ENCODE data around the gene EN1. TPM values are rescaled to one million over a fixed set of nuclear protein-coding genes. Genes with fewer than 3 reads are reported as not detected.

EN1 gene
- total and polyA plus RNA-seq, 2 of the 13 experiments (the other 11 are each of a cell fraction or from before 2014, with no cell fraction given) = not detected

DNA sequence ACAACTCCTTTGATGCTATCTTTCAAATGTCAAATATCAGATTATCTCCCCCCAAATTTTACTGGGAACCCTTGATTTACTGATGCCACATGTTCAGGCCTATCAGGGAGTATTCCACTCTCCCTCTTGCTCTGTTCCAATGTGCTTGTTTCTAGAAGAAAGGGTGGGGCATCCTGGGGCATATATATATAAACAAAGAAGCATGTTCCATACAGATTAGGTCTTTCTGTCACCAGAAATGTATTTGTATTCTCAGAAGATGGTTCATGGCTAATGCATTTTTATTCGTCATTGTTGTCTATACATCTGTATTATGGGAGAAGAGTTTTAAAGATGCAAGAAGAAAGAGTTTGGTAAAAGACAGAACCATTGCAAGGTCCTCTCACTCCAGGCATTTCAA is 24.9 kb downstream of the EN1 start (continued):
- TF ChIP-seq, protein P1, sequence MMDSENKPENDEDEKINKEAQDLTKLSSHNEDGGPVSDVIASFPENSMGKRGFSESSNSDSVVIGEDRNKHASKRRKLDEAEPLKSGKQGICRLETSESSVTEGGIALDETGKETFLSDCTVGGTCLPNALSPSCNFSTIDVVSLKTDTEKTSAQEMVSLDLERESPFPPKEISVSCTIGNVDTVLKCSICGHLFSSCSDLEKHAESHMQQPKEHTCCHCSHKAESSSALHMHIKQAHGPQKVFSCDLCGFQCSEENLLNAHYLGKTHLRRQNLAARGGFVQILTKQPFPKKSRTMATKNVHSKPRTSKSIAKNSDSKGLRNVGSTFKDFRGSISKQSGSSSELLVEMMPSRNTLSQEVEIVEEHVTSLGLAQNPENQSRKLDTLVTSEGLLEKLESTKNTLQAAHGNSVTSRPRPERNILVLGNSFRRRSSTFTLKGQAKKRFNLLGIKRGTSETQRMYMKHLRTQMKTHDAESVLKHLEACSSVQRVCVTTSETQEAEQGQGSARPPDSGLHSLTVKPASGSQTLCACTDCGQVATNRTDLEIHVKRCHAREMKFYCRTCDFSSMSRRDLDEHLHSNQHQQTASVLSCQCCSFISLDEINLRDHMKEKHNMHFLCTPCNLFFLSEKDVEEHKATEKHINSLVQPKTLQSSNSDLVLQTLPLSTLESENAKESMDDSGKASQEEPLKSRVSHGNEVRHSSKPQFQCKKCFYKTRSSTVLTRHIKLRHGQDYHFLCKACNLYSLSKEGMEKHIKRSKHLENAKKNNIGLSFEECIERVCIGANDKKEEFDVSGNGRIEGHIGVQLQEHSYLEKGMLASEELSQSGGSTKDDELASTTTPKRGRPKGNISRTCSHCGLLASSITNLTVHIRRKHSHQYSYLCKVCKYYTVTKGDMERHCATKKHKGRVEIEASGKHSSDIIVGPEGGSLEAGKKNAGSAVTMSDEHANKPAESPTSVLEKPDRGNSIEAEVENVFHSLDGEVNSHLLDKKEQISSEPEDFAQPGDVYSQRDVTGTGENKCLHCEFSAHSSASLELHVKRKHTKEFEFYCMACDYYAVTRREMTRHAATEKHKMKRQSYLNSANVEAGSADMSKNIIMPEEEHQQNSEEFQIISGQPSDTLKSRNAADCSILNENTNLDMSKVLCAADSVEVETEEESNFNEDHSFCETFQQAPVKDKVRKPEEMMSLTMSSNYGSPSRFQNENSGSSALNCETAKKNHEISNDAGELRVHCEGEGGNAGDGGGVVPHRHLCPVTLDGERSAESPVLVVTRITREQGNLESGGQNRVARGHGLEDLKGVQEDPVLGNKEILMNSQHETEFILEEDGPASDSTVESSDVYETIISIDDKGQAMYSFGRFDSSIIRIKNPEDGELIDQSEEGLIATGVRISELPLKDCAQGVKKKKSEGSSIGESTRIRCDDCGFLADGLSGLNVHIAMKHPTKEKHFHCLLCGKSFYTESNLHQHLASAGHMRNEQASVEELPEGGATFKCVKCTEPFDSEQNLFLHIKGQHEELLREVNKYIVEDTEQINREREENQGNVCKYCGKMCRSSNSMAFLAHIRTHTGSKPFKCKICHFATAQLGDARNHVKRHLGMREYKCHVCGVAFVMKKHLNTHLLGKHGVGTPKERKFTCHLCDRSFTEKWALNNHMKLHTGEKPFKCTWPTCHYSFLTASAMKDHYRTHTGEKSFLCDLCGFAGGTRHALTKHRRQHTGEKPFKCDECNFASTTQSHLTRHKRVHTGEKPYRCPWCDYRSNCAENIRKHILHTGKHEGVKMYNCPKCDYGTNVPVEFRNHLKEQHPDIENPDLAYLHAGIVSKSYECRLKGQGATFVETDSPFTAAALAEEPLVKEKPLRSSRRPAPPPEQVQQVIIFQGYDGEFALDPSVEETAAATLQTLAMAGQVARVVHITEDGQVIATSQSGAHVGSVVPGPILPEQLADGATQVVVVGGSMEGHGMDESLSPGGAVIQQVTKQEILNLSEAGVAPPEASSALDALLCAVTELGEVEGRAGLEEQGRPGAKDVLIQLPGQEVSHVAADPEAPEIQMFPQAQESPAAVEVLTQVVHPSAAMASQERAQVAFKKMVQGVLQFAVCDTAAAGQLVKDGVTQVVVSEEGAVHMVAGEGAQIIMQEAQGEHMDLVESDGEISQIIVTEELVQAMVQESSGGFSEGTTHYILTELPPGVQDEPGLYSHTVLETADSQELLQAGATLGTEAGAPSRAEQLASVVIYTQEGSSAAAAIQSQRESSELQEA (CRISPR knock-in tag; IDR thresholded peaks at IDR 0.05; ENCODE audit: not compliant biosample characterization) = no peak
- TF ChIP-seq, protein P2, sequence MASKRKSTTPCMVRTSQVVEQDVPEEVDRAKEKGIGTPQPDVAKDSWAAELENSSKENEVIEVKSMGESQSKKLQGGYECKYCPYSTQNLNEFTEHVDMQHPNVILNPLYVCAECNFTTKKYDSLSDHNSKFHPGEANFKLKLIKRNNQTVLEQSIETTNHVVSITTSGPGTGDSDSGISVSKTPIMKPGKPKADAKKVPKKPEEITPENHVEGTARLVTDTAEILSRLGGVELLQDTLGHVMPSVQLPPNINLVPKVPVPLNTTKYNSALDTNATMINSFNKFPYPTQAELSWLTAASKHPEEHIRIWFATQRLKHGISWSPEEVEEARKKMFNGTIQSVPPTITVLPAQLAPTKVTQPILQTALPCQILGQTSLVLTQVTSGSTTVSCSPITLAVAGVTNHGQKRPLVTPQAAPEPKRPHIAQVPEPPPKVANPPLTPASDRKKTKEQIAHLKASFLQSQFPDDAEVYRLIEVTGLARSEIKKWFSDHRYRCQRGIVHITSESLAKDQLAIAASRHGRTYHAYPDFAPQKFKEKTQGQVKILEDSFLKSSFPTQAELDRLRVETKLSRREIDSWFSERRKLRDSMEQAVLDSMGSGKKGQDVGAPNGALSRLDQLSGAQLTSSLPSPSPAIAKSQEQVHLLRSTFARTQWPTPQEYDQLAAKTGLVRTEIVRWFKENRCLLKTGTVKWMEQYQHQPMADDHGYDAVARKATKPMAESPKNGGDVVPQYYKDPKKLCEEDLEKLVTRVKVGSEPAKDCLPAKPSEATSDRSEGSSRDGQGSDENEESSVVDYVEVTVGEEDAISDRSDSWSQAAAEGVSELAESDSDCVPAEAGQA (IDR thresholded peaks at IDR 0.05; ENCODE audit: low read depth) = no peak
- TF ChIP-seq, protein P2 (CRISPR knock-in tag; IDR thresholded peaks at IDR 0.05; ENCODE audit: borderline replicate concordance) = no peak
- TF ChIP-seq GTF2F1 (IDR thresholded peaks at IDR 0.05; ENCODE audit: low read length) (no peak), TEAD3 (CRISPR knock-in tag; optimal IDR thresholded peaks at IDR 0.05; ENCODE audit: borderline replicate concordance) (no peak), IRF2 (CRISPR knock-in tag; IDR thresholded peaks at IDR 0.05) (no peak), KDM5A (IDR thresholded peaks at IDR 0.05; ENCODE audit: borderline replicate concordance, low read length) (no peak), FOXK1 (CRISPR knock-in tag; IDR thresholded peaks at IDR 0.05; ENCODE audit: borderline replicate concordance, low read depth) (no peak), ELF1 (CRISPR knock-in tag; IDR thresholded peaks at IDR 0.05) (no peak), ARID2 (CRISPR knock-in tag; IDR thresholded peaks at IDR 0.05; ENCODE audit: borderline replicate concordance) (no peak), ZNF891 (CRISPR knock-in tag; IDR thresholded peaks at IDR 0.05) (no peak)
